Activated CD8-positive, alpha-beta memory T cell treated with anti-CD3 and anti-CD28 coated beads for 48 hours (primary cell): ENCODE results near the gene MSN.

ENCODE experiments used
- DNase-seq, 3 experiments: peaks; one replicate each; pipeline ENCODE4 v3.0.0-alpha.2; 2020; ENCODE audit warnings: low read depth in 2 of 3, low spot score in 2 of 3

Gene MSN

GRCh38 chrX:65671966-65672365 is 4.5 kb downstream of the MSN start:
- DNase-seq: no peak

- DNase-seq: no peak
These were observed 6.4 kb downstream of the MSN start for GRCh38 chrX:65673857-65674203.

- DNase-seq: no peak
These were observed 6.9 kb downstream of the MSN start for GRCh38 chrX:65674204-65674893.

- DNase-seq: no peak
These were observed 10.6 kb downstream of the MSN start for GRCh38 chrX:65677954-65678469.

GRCh38 chrX:65679071-65679540 is 11.7 kb downstream of the MSN start:
- DNase-seq: no peak

GRCh38 chrX:65681810-65682209 is 14.4 kb downstream of the MSN start:
- no peak for DNase-seq

- DNase-seq: no peak
These were observed 17.7 kb downstream of the MSN start for GRCh38 chrX:65685112-65685511.

GRCh38 chrX:65686236-65686635 is 18.8 kb downstream of the MSN start:
- no peak for DNase-seq

GRCh38 chrX:65687367-65687766 is 19.9 kb downstream of the MSN start:
- no peak for DNase-seq

GRCh38 chrX:65688403-65688871 is 21.0 kb downstream of the MSN start:
- no peak for DNase-seq

- no peak for DNase-seq
These were observed 21.9 kb downstream of the MSN start for GRCh38 chrX:65689377-65689776.

GRCh38 chrX:65690057-65690855 is 22.8 kb downstream of the MSN start:
- DNase-seq: no peak

- DNase-seq: no peak
These were observed 28.5 kb downstream of the MSN start for GRCh38 chrX:65695849-65696449.

- DNase-seq: no peak
These were observed 29.2 kb downstream of the MSN start for GRCh38 chrX:65696613-65697012.

- DNase-seq: no peak
These were observed 29.8 kb downstream of the MSN start for GRCh38 chrX:65697211-65697641.

- peak in 2 of 3 experiments; percentile 32 to 61 for DNase-seq
These were observed 30.7 kb downstream of the MSN start for GRCh38 chrX:65697915-65698796.

GRCh38 chrX:65702956-65703355 is 35.5 kb downstream of the MSN start:
- no peak for DNase-seq

- no peak for DNase-seq
These were observed 38.0 kb downstream of the MSN start for GRCh38 chrX:65705439-65705838.

GRCh38 chrX:65706041-65706828 is 38.8 kb downstream of the MSN start:
- DNase-seq: peak in 2 of 3 experiments; percentile 30 to 44

GRCh38 chrX:65707151-65707550 is 39.7 kb downstream of the MSN start:
- DNase-seq: no peak
